Muscle of arm (tissue), 12 donors: Measurements from ENCODE around the gene APBA2. TPM values are rescaled to one million over a fixed set of nuclear protein-coding genes. Genes with fewer than 3 reads are reported as not detected.
"Not testable (repeated sequence)": the region's sequence is repeated elsewhere in the genome, so short reads cannot be mapped to it uniquely, and the experiment has no call there.

Experiments
- DNase-seq: peaks from one replicate; pipeline ENCODE4 v3.0.0-alpha.2; 2013
- polyA plus RNA-seq, 12 donors: library from polyadenylated mRNA; unstranded; fragments of 120-200 nt; gene quantifications; one replicate each; pipeline ENCODE4 v1.2.1, GENCODE V29; 2013; ENCODE audit not compliant: insufficient read length in 12 of 12

The APBA2 gene
- polyA plus RNA-seq, 12 donors, result 2.9 to 19.6 (median 5.2) TPM; not detected in 1

DNA sequence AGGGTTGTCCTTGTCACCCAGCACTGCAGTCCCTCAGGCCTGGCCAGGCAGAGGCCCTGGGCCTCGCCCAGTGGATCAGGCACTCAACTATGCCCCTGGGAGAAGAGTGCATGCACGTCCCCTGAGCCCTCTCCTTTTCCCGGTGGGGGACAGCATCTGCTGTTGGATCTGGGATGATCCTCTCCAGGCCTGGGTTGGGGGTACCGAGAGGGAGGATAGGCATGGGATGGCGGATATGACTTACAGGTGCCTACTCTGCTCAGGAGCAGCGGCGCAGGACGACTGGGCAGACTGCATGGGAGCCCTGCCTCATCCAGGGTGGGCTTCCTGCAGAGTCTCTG lies 9.0 kb upstream of the APBA2 start:
- no peak for DNase-seq

DNA sequence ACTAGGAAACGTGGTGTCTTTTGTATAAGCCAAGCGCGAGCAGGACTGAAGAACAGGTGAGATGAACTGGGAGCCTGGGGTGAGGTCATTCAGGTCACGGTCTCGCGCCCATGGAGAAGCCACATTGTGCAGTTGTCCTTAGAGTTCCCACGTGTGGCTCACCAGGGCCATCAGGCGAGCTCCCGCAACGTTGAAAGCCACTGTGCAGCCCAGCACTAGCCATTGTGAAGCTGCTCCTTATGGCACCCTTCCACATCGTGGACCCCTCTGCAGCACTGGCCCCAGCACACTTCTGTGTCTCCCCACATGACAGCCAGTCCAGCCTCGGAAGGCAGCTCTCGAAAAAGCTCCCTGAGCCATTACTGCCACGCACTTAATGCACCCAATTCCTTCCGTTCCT lies 7.6 kb upstream of the APBA2 start:
- no peak for DNase-seq

DNA sequence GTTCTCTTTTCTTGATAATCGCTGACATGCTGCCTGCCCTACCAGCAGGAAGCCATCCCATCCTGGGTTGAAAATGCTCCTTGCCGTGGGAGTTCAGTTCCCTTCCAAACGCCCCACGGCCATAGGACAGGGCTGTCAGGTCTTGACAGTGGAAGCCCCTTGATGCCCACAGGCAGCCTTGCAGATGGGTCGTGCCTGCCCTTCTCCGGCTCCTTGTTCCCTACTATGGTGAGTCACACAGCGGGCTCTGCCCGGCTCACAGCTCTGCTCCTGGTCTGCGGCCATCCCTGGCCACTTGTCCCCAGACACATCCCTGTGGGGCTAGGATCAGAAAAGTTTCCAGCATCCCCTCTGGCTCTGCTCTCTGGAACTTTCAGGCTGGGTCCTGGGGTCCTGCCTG lies 6.2 kb upstream of the APBA2 start:
- DNase-seq, result no peak

DNA sequence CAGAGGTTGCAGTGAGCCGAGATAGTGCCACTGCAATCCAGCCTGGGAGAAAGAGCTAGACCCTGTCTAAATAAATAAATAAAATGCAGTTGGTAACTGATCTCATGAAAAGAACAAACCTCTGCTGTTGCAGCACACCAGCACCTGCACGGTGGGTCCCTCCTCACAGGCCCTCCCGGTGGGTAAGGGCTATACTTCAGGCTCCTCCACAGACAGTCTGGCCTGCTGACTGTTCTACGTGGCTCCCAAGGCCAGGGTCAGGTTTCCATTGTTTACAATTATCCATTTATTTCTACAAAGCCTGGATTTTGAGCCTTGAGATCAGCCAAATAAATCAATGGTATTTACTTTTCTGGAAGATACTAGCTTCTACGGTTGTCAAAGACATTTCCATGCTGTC lies 5.1 kb upstream of the APBA2 start:
- DNase-seq, result no peak

DNA sequence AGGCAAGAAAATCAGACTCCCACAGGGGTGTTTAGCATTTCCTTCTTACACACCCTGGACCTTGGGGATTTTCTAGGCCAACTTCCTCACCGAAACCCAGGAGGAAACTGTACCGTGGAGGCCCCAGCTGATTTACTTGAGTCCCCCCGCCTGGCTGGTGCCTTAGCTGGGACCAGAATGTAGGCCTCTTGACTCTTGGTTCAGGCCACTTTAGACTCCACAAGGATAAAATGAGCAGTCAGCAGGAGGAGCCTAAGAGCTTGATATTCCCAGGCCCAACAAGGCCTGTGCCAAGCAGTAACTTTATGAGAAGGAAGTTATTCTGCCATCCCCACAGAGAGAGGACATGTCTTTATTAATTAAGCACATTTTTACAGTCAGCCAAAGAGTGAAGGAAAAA lies 4.6 kb upstream of the APBA2 start:
- no peak for DNase-seq

DNA sequence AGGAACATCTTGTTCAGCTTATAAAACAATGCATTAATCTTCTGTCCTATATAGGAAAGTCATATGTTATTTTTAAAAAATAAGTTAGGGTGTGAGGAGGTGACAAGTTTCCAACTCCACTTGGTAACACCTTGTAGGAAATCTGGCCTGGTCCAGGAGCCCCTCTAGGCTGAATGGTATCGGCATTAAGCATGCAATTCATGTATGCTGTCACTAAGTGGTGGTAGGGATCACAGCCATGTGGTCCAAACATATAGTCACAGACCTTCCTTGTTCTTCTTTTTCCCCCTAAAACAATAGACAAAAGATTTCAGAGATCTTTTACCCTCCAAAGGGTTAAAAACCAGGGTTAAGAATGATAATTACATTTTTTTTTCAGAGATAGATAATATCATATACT lies 4.2 kb upstream of the APBA2 start:
- DNase-seq, result no peak

DNA sequence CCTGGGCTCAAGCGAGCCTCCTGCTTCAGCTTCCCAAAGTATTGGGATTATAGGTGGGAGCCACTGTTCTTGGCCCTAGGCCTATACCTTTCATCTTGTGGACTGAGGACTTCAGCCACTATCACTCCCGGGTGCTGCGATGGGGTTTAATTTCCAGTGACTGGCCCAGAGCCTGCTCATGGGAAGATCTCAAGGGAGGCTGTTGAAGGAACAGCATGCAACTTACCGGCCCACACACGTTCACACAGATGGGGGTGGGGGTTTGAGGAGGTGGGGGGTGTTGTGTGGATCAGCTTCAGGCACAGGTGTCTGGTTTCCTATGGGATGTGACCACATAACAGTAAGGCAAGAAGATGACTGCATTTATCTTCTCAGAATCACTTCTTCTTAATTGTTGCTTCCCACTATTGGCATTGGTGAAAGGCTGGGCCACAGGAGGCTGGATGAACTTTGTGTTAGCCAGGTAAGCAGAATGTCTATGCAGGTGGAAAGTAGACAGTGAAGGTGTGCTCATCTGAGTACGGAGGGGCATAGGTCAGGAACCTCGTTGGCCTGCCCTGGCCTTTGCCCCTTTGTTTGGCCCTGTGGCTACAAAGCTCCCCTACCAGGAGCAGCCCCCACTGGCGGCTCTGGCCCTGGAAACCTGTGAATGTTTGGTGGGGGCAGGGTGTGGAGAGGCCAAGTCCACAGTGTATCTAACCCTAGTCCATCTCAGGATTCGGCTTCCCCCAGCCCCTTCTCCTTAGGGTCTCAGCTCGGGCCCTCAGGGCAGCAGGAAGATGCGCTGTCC lies 1.4 kb upstream of the APBA2 start:
- no peak for DNase-seq

DNA sequence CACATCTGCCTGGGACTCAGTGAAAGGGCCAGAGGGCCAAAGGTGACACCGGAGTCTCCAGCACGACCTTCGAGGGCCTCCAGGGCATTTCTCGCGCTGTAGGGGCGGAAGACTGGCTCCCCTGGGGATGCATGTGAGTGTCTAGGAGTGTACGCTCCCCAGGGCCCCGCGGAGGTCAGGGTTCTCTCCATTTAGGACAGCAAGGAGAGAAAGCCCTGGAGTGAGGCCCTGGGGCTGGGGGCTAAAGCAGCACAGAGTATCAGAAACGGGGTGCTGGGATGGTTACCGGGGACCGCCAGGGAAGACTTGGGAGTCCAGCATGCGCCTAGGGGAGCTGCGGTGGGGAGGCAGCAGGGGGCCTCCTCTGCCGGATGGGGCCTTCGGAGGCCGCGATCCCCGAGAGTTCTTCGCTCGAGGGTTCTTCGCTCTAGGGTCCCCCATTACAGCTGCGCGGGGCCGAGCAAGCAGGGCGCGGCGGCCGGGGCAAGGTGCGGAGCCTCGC lies 595 bp upstream of the APBA2 start:
- no peak for DNase-seq

DNA sequence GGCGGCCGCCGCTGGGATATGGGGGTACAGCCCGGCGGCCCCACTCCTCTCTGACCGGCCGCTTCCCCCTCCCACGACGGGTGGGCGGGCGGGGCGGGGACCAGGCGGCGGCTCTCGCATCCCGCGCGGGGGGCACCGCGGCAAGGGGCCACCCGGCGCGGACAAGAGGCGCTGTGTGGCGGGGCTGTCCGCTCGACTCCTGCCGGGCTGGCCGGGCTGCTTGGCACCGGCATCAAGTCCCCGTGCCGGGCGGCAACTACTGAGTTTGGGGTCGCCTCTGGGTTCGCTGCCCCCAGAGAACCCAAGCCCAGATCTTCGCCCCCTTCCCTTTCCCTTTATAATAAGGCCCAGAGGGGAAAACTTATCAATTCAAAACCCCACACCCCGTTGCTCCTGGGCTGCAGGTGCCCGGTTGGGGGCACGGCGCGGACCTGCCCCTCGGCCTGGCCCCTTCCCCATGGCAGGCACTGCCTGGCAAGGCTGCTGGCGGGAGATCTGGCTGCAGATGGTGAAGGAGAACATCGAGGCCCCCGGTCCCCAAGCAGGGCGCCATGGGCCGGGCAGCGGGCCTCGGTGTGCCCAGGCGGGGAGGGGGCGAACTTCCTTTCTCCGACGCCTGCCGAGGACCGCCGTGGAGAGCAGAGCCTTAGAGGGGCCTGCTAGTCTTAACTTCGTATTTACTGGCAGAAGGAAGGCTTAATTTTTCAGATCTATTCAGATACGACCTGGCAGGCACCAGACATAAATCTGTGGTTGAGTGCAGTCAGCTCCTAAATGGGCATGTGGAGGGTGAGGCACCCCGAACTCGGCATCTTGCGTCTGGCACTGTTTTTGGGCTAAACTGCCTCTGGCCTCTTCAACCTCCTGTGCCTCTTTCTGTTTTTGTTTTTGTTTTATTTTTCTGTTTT lies 911 bp downstream of the APBA2 start:
- no peak for DNase-seq

DNA sequence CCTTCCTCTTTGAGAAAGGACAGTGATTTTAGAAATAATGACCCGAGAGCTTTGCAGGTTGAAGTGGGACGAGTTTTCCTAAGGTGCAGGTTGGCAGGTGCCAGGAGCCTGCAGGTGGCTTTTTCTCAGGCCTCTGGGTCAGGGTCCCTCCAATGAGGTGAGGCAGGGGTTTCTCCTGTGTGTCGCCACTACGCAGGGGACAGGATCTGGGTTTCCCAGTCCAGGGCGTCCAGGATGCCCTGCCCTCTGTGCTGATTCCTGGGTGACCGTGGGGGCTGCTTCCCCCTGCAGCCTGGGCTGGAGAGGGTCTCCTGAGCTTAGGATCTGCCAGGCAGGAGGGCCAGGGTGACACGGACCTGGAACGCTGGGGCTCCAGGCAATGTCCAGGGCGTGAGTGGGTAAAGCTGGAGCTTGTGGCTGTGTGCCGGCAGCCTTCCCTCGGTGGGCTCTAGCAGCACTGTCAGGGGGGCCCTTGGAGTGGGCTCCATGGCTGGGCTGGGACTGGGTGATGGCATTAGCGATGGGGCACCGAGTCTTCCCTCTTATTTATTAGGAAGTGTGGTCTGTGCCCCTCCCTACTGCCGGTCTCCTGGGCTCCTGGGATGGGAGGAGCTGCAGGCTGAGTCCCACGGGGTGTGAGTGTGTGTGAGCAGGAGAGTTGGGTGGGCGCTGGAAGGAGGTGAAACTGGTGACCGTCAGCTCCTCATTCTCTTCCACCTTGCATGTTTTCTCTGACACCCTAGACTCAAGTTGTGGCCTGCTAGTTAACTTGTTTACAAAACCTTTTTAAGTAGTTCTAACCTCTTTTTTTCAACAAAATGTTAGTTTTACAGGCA lies 1.8 kb downstream of the APBA2 start:
- no peak for DNase-seq

DNA sequence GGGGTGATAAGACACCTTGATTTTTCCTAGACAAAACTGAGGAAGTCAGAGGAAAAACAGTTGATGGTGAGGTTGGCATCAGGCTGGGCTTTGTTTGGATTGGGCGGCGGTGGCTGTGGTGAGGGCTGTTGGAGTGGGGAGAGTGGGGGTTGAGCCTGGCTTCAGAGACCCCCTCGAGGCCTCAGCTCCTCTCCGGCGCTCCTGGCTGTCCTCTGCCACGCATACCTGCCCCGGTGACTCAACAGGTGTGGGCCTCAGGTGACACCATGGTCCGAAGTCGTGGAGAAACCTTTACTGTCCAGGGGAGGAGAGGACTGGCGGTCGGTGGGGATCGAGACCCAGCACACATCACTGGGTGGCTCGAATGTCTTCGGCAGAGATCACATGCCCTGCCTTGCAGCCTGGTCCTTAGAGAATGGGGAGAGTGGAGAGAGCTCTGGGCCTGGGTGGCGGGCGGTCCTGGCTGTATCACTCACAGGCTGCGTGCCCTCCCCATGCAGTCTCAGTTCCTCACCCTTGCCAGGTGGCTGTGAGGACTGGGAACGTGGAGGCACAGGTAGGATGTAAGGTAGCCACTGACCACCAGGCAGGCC lies 2.6 kb downstream of the APBA2 start:
- DNase-seq, result no peak

DNA sequence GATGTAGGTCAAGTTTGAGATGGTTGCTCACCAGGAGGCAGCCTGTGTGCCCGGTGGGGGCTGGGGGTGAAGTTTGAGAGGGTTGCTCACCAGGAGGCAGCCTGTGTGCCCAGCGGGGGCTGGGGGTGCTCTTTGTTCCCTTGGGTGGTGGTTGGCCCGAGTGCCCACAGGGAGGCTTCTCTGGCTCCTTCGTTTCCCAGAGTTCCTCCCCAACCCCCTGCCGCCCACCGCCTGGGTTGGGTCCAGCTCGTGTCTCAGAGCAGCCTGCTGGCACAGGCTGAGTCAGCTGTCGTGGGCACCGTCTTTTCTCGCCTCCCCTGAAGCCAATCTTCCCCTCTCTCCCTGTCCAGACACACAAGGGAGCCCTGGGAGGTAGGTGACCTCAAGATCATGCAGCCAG lies 3.1 kb downstream of the APBA2 start:
- DNase-seq, result no peak

DNA sequence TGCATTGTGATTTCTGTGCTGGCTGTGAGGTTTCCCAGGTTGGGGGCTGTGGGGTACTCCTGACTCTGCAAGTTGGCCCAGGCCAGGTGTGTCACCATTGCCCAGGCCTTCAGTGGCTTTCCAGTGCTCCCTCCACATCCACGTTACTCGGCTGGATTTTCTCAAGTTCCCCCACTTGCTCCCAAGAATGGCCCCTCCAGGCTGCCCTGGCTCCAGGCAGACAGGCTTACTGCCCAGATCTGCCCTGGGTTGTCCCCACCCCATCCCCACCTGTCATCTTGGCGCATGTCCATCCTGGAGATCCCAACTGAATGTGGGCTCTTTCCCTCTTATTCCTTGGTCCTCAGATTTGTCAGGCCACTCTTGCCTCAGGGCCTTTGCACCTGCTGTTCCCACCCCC lies 3.6 kb downstream of the APBA2 start:
- DNase-seq, result no peak

DNA sequence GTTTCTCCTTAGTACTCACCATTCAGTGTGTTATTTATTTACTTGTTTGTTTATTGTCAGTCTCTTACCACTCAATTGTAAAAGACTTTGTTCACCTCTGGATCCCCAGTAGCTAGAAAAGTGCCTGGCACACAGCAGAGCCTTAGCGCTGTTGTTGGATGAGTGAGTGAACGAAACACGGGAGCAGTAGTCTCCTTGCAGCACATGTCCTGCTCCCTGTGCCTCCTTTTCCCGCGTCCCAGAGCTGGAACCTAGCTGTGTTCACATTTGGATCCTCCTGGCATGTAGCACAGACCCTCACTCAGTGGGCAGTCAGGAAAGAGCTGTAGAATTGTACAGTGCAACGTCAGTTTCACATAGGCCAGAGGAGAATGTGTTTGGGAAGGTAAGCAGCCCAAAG lies 4.1 kb downstream of the APBA2 start:
- not testable (repeated sequence) for DNase-seq

DNA sequence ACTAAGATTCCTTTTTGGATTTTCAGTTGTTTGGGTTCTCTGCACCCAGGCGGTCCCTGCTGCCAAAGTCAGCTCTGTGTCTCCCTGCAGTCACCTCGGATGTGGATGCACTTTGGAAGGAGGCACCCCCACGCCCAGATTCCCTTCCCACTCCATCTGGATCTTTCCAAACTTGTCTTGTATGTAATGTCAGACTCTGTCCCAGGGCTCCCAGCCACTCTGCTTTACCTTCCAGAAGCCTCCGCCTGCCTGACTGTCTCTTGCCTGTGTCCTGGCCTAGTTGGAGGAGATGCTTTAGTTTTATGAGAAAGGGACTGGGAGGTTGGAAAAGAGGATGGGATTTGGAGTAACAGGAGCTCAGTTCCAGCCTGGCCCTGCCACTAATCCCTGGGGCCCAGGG lies 4.5 kb downstream of the APBA2 start:
- DNase-seq, result not testable (repeated sequence)

DNA sequence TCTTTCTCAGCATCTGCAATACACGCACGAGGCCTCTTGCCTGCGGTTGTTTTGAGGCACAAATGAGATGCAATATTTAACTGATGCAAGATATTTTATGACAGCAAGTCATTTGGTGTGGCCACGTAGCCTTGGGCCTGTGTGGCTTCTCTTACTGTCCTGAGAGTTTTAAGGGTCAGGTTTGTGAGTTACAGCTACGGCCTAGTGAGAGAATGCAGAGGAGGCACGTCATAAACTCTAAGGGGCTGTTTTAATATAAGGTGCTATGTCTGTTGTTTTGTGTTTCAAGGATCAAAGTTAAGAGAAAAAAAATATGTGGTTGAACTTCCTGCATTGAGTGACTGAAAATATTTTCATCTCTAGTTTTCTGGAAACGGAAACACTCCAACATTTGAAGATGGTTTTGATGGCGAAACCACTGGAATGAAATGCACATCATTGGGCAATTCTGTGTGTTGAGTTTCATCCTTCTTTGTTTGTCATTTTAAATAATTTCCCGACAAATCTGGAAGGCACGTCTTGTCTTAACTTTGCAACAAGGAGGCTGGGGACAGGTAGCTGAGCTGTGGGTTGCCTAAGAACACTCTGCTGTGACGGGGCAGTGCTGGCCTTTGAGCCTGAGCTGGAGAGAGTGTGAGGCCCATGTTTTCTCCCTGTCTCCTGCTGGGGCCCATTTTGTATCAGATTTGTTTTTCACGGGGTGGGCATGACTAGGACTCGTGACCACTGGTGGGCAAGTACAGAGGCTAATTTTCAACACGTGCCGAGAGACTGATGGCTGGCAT lies 5.1 kb downstream of the APBA2 start:
- no peak for DNase-seq

DNA sequence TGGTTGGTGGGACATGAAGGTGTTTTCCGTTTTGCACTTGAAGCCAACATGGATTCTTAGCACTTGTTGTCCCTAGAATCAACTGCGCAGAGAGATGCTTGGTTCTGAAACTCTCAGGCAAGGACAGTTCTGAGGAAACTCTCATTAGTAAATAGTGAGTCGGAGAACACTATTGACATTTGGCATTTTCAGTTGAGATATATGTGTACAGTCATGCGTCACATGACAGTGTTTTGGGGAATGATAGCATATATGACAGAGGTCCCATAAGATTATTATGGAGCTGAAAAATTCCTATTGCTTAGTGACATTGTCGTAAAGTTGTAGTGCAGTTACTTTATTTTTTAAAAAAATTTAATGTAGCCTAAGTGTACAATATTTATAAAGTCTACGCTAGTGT lies 5.8 kb downstream of the APBA2 start:
- no peak for DNase-seq

DNA sequence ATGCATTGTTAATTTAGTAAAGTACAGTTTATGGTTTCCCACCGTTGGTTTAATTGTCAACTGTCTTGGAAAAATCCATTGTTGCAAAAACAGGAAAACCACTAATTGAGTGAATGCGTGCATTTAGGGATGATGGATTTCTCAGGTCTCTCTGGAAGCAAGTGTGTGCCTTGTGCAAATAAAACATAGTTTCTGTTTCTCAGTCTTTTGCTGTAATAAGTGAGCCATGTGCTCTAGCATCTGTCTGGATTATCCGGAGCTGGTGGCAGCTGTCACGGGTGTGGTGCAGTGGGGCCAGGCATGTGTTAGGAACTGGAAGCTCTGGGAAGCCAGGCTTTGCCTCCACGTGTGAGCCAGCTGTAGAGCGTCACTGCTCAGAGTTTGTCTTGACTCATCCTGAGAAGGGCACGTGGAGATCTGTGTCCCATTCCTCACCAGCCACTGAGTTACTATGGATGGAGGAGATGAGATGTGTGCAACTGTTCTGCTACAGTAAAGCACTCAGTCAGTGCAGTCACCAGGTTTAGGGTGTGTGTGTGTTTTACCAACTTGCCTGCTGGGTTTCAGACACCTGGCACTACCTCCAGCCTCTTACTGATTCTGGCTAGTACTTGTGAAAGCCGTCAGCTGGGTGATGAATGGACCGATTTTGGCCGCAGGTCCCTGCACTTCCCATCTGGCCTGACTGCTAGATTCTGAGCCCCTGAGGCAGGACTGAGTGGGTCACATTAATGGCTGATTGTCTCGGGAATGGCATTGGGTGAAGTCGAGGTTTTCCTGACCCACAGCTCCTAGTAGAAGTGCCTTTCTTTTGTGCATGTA lies 7.2 kb downstream of the APBA2 start:
- no peak for DNase-seq

DNA sequence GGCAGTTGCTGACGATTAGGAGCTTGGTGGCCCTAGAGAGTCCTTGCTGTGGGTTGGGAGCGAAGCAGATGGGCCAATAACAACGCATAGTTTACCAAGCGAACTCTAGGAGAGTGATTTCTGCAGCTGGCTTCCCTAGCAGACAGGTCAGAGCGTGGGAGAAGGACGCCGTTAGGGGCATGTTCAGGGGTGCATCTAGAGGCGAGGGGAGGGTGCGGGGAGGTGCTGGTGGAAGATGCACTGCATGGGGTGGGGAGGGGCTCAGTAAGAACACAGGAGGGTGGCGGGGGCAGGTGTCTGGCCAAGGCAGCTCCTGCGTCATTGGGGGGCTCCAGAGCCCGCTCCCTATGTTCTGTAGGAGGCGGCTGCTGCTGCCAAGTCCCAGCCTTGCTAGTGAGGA lies 8.9 kb downstream of the APBA2 start:
- DNase-seq, result no peak

DNA sequence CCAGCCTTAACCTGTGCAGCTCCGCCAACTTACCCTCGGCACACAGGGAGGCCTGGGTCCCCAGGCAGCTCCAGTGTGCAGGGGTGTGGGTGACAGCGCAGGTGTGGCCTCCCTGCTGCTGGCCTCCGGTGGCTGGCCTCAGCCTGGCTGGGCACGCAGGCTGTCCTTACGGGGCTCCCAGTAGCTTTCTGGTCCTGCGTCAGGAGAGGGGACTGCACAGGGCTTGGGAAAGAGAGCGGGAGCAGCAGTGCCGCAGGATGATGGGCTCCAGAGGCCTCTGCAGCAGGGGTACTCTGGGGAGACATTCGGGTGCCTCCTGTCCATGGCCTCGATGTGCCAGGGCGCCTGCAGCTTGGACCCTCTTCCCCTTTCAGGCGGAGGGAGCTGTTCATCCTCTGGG lies 9.4 kb downstream of the APBA2 start:
- no peak for DNase-seq
